ENCODE data around the gene MED27.

The MED27 gene

GRCh38 chr9:131999692-132000551, 79.7 kb downstream of the MED27 start:
- no peak for DNase-seq

GRCh38 chr9:131997779-131998178, 81.9 kb downstream of the MED27 start:
- DNase-seq, result no peak

- DNase-seq, result no peak
These were observed 82.6 kb downstream of the MED27 start for GRCh38 chr9:131997076-131997475.

GRCh38 chr9:131995382-131995781, 84.3 kb downstream of the MED27 start:
- DNase-seq, result no peak

- DNase-seq, result no peak
These were observed 85.1 kb downstream of the MED27 start for GRCh38 chr9:131994364-131995125.

GRCh38 chr9:131992906-131993657, 86.6 kb downstream of the MED27 start:
- no peak for DNase-seq

- no peak for DNase-seq
These were observed 92.4 kb downstream of the MED27 start for GRCh38 chr9:131987232-131987631.

- no peak for DNase-seq
These were observed 93.1 kb downstream of the MED27 start for GRCh38 chr9:131986576-131986975.

- DNase-seq, result no peak
These were observed 93.6 kb downstream of the MED27 start for GRCh38 chr9:131986089-131986488.

- DNase-seq, result no peak
These were observed 95.1 kb downstream of the MED27 start for GRCh38 chr9:131984564-131984963.

- DNase-seq, result no peak
These were observed 96.9 kb downstream of the MED27 start for GRCh38 chr9:131982671-131983239.

- no peak for DNase-seq
These were observed 97.6 kb downstream of the MED27 start for GRCh38 chr9:131982102-131982501.

GRCh38 chr9:131981116-131981776, 98.4 kb downstream of the MED27 start:
- DNase-seq, result no peak

- no peak for DNase-seq
These were observed 99.2 kb downstream of the MED27 start for GRCh38 chr9:131980267-131981016.

GRCh38 chr9:131977109-131977838, 102.4 kb downstream of the MED27 start:
- DNase-seq, result no peak

- no peak for DNase-seq
These were observed 103.2 kb downstream of the MED27 start for GRCh38 chr9:131976157-131977108.

GRCh38 chr9:131972889-131973288, 106.8 kb downstream of the MED27 start:
- DNase-seq, result no peak

- DNase-seq, result no peak
These were observed 108.1 kb downstream of the MED27 start for GRCh38 chr9:131971482-131972074.

GRCh38 chr9:131969469-131969989, 110.1 kb downstream of the MED27 start:
- DNase-seq, result no peak

Measured in right kidney (tissue), 1 donor.